ENCODE measurements around the gene ASCC2.
"Not testable (repeated sequence)": the region's sequence is repeated elsewhere in the genome, so short reads cannot be mapped to it uniquely, and the experiment has no call there.

The ASCC2 gene

DNA sequence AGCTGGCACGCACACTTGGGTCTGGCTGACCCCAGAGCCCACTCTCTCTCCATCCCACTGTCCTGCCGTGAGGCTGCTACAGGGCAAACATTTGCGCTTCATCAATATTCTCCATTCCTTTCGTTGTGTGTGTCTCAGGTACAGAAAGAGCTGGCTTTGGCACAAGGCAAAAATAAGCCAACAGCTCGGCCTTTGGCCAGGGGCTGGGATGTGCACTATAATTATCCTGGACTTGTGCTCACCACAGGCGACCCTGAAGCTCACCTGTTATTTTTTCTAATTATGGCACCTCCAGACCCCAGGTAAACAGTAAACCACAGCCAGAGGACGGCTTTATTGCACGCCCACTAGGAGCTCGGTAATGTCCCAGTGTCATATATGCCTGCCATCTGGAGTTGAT is 82.2 kb downstream of the ASCC2 start:
- no peak for DNase-seq (ENCODE audit: low read depth in 2 of 2)

DNA sequence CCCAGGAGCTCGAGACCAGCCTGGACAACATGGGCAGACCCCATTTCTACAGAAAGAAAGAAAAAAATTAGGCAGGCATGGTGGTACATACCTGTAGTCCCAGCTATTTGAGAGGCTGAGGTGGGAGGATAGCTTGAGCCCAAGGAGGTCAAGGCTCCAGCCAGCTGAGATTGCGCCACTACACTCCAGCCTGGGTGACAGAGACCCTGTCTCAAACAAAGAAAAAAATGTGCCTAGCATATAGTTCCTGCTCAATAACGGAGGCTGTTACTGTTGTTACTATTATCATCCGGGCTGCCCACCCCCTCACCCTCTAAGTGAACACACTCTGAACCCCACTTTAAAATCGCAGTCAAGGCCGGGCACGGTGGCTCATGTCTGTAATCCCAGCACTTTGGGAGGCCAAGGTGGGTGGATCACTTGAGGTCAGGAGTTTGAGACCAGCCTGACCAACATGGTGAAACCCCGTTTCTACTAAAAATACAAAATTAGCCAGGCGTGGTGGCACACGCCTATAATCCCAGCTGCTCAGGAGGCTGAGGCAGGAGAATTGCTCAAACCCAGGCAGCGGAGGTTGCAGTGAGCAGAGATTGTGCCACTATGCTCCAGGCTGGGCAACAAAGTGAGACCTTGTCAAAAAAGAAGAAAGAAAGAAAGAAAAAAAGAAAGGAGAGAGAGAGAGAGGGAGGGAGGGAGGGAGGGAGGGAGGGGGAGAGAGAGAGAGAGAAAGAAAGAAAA is 83.2 kb downstream of the ASCC2 start:
- DNase-seq (ENCODE audit: low read depth in 2 of 2): not testable (repeated sequence)

DNA sequence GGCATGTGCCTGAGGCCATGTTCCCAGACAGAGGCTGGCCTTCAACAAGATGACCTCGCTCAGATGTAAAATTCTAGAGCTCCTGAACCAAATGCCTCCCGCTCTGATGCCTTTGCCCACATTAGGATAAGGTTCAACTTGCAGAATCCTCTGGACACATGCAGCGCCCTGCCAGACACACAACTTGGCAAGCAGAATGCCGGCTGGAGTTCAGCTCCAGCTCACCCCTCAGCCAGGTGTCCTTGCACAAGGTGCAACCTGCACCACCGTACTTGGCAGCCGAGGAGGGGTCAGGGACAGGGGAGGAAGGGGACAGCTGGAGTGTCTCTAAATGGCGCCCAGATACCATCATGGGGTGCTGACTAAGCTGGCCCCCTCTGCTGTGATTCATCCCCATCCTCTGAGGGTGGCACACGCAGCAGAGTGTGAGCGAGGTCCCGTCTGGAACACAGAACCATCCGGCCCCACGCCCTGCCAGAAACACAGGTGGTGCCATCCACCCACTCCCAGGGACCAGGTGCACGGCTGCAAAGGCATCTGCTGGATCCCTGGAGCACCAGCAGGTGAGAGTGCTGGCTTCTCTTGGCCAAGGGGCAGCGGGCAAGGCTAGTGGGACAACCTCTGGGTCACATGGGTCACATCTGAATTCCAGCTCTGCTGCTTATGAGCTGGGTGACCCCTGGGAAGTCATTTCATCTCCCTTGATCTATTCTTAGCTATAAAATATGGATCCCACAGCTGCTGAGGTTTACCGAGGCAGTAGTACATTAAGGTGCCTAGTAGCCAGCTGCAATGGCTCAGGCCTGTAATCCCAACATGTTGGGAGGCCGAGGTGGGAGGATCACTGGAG is 84.0 kb downstream of the ASCC2 start:
- no peak for DNase-seq (ENCODE audit: low read depth in 2 of 2)

DNA sequence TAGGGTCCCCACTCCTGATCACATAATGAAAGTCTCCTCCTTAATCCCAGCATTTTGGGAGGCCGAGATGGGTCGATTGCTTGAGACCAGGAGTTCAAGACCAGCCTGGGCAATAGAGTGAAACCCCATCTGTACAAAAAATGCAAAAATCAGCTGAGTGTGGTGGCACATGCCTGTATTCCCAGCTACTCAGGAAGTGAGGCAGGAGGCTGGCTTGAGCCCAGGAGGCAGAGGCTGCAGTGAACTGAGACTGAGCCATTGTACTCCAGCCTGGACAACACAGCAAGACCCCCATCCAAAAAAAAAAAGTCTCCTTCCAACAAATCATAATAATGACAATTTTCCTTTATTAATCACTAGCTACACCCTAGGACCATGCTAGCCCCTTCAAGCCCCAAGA is 86.4 kb downstream of the ASCC2 start:
- DNase-seq (ENCODE audit: low read depth in 2 of 2): no peak

DNA sequence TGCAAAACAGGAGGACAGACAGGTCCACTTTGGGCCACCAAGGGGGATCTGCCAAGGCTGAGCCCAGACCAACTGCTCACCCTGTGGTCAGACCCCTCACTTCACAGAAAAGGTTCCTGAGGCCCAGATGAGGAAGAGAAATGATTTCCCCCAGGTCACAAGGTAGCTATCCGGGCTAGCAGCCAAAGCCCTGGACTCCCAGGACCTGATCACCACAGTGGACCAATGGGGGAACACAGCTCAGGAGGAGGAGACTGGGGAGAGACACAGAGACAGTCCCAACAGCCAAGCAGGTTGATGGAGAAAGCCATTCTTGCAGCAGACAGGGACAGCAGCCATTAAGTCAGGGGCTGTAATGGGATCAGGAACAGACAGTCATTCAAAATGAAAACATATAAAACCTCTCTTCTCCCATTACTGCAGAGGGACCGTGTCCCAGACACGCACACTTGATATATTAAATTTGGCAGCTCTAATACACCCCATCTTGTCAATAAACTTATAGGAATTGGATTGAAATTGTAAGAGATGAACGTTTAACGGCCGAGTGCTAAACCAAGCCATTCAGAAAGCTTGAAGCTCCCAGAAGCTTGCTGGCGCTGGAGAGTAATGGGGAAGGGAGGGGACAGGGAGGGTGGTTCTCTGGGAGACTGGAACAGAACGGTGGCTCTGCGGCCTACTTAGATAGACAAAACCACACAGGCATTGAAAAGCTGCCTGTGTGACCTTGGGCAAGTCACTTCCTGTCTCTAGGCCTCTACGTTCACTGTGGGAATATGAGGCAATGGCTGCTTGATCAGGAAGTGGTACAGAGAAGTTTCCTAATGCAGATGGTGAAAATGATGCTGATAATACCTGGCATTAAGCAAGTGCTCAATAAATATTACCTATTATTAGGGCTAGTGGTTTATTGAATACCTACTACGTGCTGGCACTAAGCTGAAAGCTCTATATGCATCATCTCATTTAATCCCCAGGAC is 87.2 kb downstream of the ASCC2 start:
- DNase-seq (ENCODE audit: low read depth in 2 of 2): no peak

DNA sequence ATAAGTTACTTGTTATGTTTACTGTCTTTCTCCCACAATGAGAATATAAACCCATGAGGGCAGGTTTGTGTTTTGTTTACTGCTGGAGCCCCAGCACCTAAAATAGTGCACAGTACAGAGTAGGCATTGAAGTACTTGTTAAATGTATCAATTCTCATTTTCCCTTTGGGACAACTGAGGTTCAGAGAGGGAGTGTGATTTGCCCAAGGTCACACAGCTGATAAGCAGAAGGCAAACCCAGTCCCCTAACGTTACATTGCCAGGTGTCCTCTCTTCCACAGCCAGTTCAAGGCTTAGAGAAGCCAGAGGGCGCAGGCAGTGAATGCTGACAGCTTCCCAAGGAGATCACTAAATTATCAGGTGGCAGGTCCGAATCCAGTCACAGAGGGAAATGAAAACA is 88.0 kb downstream of the ASCC2 start:
- DNase-seq (ENCODE audit: low read depth in 2 of 2): no peak

DNA sequence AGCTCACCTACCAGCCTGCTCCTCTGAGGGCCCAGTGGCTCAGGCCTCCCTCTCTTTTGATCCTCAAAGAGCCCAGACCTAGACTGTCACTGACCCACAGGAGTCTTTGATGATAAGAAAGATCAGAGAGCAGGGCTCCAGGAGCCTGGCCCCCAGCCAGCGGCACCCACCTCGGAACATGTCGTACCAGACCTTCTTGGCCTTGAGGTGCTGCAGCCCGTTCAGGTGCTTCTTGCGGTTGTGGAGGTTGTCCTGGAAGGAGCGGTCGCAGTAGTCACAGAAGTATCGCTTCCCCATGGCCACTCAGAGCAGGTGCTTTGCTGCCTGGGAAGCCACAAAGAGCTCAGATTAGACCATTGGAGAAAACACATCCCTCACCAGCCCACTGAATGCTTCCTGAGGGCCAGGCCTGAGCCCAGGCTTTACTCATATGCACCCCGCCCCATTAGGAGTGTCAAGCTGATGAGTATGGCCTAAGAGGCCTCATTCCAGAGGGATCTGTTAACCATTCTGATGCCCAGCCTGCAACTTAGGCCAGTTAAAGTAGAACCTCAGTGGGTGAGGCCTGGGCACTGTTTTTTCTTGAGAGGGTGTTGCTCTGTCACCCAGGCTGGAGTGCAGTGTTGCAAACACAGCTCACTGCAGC is 89.7 kb downstream of the ASCC2 start:
- no peak for DNase-seq (ENCODE audit: low read depth in 2 of 2)

DNA sequence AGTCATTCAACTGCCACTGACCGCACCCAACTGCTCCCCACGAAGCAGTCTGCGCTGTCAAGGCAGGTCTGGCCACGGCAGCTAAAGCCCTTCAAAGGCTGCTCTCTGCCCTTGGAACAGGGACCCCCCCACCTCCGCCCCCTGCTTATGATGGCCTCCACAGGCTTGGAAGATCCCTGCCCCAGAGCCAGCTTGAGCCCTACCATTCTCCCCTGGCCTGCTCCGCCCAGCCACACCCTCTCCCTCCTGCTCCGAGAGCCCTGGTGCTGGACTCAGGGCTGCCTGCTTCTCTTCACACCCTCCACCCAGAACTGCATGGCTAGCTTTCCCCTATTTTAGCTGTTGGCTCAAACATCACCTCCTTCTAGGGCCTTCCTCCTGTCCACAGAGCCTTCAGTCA is 90.2 kb downstream of the ASCC2 start:
- no peak for DNase-seq (ENCODE audit: low read depth in 2 of 2)

DNA sequence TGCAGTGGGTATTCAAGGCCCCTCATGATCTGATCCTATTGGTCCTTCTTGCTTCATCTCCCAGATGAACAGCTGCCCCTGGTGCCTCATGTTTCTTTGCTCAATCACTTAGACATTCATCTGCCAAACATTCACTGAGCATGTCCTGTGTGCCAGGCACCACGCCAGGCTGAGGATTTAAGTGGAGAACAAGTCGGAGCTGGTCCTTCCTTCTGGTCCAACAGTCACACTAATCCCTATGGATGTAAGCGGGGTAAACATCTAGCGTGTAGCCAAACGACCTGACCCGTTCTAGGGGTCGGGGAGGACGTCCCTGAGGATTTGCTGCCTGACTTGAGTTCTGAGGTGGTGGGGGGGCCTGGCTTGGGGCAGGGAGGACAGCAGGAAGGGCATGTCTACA is 93.2 kb downstream of the ASCC2 start:
- no peak for DNase-seq (ENCODE audit: low read depth in 2 of 2)

DNA sequence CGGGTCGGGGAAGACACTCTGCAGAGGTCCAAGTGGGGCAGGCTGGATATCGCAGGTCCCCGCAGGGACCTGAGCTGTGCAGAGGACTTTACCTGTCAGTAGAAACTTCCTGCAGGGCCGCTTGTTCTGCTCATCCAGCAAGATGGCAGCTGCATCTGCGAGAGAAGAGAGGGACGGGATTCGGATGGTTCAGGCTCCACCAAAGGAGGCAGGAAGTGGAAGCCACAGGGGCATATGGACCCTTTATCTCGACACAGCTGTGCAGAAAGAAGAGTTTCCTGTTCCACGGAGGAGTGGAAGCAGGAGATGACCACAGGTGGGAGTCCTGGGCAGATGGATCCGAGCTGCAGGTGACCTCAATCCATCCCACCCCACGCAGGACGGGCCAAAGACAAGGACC is 95.7 kb downstream of the ASCC2 start:
- DNase-seq (ENCODE audit: low read depth in 2 of 2): no peak

DNA sequence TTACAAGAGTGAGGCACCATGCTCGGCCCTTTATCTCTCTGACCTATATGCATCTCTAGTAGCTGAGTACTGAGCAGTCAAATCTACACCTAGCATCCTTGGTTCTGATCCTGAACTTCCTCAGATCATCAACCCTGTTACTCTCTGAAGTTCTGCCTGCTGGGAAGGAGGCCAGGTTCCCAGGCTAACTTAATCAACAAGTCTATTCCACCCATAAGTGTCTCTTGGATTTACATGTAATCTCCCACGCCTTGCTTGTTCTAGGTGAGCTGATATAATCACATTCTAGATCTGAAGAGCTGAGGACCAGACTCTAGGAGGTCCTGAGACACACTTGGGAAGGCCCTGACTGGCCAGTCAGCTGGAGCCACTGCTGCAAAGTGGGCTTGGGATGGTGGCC is 96.1 kb downstream of the ASCC2 start:
- no peak for DNase-seq (ENCODE audit: low read depth in 2 of 2)

DNA sequence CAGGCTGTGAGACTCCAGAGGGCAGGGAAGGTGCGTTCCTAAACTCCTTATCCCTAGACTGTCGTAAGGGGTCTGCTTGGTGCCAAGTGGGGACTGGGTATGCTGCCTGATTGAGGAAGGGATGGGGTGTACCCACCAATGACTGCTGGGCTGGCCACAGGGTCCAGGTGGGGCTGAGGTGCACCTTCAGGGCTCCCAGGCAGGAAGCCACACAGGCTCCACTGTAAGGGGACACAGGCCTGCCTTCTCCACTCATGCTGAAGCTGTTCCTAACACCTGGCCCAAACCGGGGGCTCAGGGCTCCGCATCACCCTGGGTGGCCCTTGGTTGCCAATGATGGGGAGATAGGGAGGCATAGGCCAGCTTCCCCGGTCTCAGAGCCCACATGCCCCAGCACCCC is 97.9 kb downstream of the ASCC2 start:
- DNase-seq (ENCODE audit: low read depth in 2 of 2): no peak

DNA sequence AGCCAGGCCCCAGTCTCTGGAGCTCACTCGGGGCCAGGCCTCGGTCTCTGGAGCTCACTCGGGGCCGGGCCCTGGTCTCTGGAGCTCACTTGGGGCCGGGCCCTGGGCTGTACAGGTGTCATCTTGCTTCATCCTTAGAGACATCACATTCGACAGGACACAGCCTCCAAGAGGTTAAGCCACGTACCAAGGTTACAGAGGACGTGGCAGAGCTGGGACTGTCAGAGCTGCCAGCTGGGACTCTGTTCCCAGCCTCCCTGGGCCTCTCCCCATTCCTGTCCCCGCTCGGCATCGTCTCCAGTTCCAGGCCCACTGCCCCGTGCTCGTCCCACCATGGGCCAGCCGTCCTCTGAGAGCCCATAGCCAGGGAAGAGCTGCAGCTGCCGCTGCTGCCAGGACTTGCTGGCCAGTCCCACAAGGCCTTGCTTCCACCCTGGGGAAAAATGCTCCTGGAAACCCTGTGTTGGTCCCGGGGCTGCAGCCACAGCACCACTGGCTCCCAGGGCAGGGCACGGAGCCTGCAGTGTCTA is 98.7 kb downstream of the ASCC2 start:
- DNase-seq (ENCODE audit: low read depth in 2 of 2): no peak

Data from stimulated activated CD8-positive, alpha-beta memory T cell treated with anti-CD3 and anti-CD28 coated beads, Interleukin-2, amount 100 ng/mL, for 1 hour (primary cell).